WTC11 (cell line): Measurements from ENCODE around the gene PGBD5. TPM values are rescaled to one million over a fixed set of nuclear protein-coding genes. Genes with fewer than 3 reads are reported as not detected.

ENCODE experiments used
- ATAC-seq: fragments of 200-7000 bp; cut with Tn5 transposase; 2 replicates; pipeline ENCODE4 v1.10.0; 2021; ENCODE audit warnings: mild to moderate bottlenecking, moderate library complexity
- CTCF ChIA-PET: fragments of 300-600 bp; sonication (Branson Sonifier 250); formaldehyde crosslinking; loops from one replicate; lab custom pipeline; 2021; ENCODE audit warnings: antibody characterized with exemption; lab: Charles Lee
- POLR2A ChIA-PET: fragments of 350-600 bp; sonication (Branson Sonifier 250); formaldehyde crosslinking; loops from one replicate; lab custom pipeline; 2021; ENCODE audit warnings: antibody characterized with exemption; lab: Charles Lee
- DNase-seq: peaks from one replicate; pipeline ENCODE4 v3.0.0; 2021; ENCODE audit warnings: low spot score
- H3K27ac Mint-ChIP-seq: 2 replicates; pipeline ENCODE4 v1.8.0; 2021; ENCODE audit warnings: mixed read lengths
- H3K27me3 Mint-ChIP-seq: 2 replicates; pipeline ENCODE4 v1.8.0; 2021; ENCODE audit warnings: low read depth, mild to moderate bottlenecking, moderate library complexity, mixed read lengths
- H3K36me3 Mint-ChIP-seq: 2 replicates; pipeline ENCODE4 v1.8.0; 2021; ENCODE audit warnings: mixed read lengths
- H3K4me1 Mint-ChIP-seq: 2 replicates; pipeline ENCODE4 v1.8.0; 2022; ENCODE audit warnings: mixed read lengths
- H3K4me3 Mint-ChIP-seq: 2 replicates; pipeline ENCODE4 v1.8.0; 2021; ENCODE audit warnings: mild to moderate bottlenecking, moderate library complexity, mixed read lengths
- H3K9me3 Mint-ChIP-seq: 2 replicates; pipeline ENCODE4 v1.8.0; 2021; ENCODE audit warnings: mixed read lengths
- ATF1 ChIP-seq: sonication (generic); formaldehyde crosslinking; IDR thresholded peaks from 2 replicates; pipeline ENCODE4 v1.8.1; 2023; ENCODE audit warnings: mild to moderate bottlenecking, moderate library complexity, missing genetic modification reagents
- ATF2 ChIP-seq: sonication (generic); formaldehyde crosslinking; IDR thresholded peaks from 2 replicates; pipeline ENCODE4 v1.8.1; 2022; ENCODE audit warnings: low read depth, missing genetic modification reagents, borderline replicate concordance
- CREB1 ChIP-seq: sonication (generic); formaldehyde crosslinking; IDR thresholded peaks from 2 replicates; pipeline ENCODE4 v1.8.0; 2023; ENCODE audit warnings: mild to moderate bottlenecking, missing genetic modification reagents
- CREM ChIP-seq: sonication (generic); formaldehyde crosslinking; IDR thresholded peaks from 2 replicates; pipeline ENCODE4 v1.8.1; 2022; ENCODE audit warnings: mild to moderate bottlenecking, missing genetic modification reagents, moderate library complexity
- ELF4 ChIP-seq: sonication (generic); formaldehyde crosslinking; IDR thresholded peaks from 2 replicates; pipeline ENCODE4 v1.8.1; 2022; ENCODE audit warnings: low read depth, mild to moderate bottlenecking, moderate library complexity, missing genetic modification reagents
- ERG ChIP-seq: fragments of 250-450 bp; sonication (Bioruptor Pico); IDR thresholded peaks from 2 replicates; pipeline ENCODE4 v1.8.0; 2021; ENCODE audit warnings: mild to moderate bottlenecking
- FOXK1 ChIP-seq: sonication (generic); formaldehyde crosslinking; IDR thresholded peaks from 2 replicates; pipeline ENCODE4 v1.8.0; 2022; ENCODE audit warnings: mild to moderate bottlenecking, moderate library complexity, missing genetic modification reagents
- GABPB1 ChIP-seq: sonication (generic); formaldehyde crosslinking; IDR thresholded peaks from 2 replicates; pipeline ENCODE4 v1.8.1; 2023; ENCODE audit warnings: mild to moderate bottlenecking, missing genetic modification reagents
- JUN ChIP-seq: sonication (generic); formaldehyde crosslinking; IDR thresholded peaks from 2 replicates; pipeline ENCODE4 v1.8.0; 2023; ENCODE audit warnings: mild to moderate bottlenecking, missing genetic modification reagents
- NFE2L1 ChIP-seq: sonication (generic); formaldehyde crosslinking; IDR thresholded peaks from 2 replicates; pipeline ENCODE4 v1.8.1; 2023; ENCODE audit warnings: missing genetic modification reagents
- NFYB ChIP-seq: sonication (generic); formaldehyde crosslinking; conservative IDR thresholded peaks from 2 replicates; pipeline ENCODE4 v1.8.0; 2022; ENCODE audit warnings: low read depth, missing genetic modification reagents
- NR1H2 ChIP-seq: sonication (generic); formaldehyde crosslinking; IDR thresholded peaks from 2 replicates; pipeline ENCODE4 v1.9.0; 2021; ENCODE audit warnings: mild to moderate bottlenecking, moderate library complexity, missing genetic modification reagents
- SOX15 ChIP-seq: fragments of 250-450 bp; sonication (Bioruptor Pico); IDR thresholded peaks from 2 replicates; pipeline ENCODE4 v1.9.0; 2021; ENCODE audit warnings: mild to moderate bottlenecking
- SP1 ChIP-seq: sonication (generic); formaldehyde crosslinking; conservative IDR thresholded peaks from 2 replicates; pipeline ENCODE4 v1.8.1; 2022; ENCODE audit warnings: missing genetic modification reagents
- TEAD1 ChIP-seq: sonication (generic); formaldehyde crosslinking; IDR thresholded peaks from 2 replicates; pipeline ENCODE4 v1.8.0; 2022; ENCODE audit warnings: mild to moderate bottlenecking, missing genetic modification reagents
- TP53 ChIP-seq: sonication (generic); formaldehyde crosslinking; IDR thresholded peaks from 2 replicates; pipeline ENCODE4 v1.8.1; 2023; ENCODE audit warnings: mild to moderate bottlenecking, missing genetic modification reagents
- ZBTB43 ChIP-seq: sonication (generic); formaldehyde crosslinking; IDR thresholded peaks from 2 replicates; pipeline ENCODE4 v1.8.1; 2023; ENCODE audit warnings: mild to moderate bottlenecking, missing genetic modification reagents
- ZNF263 ChIP-seq: sonication (generic); formaldehyde crosslinking; IDR thresholded peaks from 2 replicates; pipeline ENCODE4 v1.8.1; 2022; ENCODE audit warnings: low read depth, mild to moderate bottlenecking, moderate library complexity, missing genetic modification reagents
- ZNF671 ChIP-seq: fragments of 250-450 bp; sonication (Bioruptor Pico); IDR thresholded peaks from 2 replicates; pipeline ENCODE4 v1.8.0; 2021; ENCODE audit warnings: mild to moderate bottlenecking
- total RNA-seq: library from RNA; stranded (reverse); gene quantifications from 3 replicates; pipeline ENCODE4 v1.2.3, GENCODE V29; 2021
- TF ChIP-seq, protein P1 (sequence below): sonication (generic); formaldehyde crosslinking; IDR thresholded peaks from 2 replicates; pipeline ENCODE4 v1.8.0; 2023; ENCODE audit warnings: missing genetic modification reagents, mild to moderate bottlenecking, borderline replicate concordance
- TF ChIP-seq, protein P2 (sequence below): sonication (generic); formaldehyde crosslinking; IDR thresholded peaks from 2 replicates; pipeline ENCODE4 v1.8.0; 2022; ENCODE audit warnings: mild to moderate bottlenecking, missing genetic modification reagents

The PGBD5 gene
- total RNA-seq, 1 experiment from 2014 or later: 23.8 TPM

DNA sequence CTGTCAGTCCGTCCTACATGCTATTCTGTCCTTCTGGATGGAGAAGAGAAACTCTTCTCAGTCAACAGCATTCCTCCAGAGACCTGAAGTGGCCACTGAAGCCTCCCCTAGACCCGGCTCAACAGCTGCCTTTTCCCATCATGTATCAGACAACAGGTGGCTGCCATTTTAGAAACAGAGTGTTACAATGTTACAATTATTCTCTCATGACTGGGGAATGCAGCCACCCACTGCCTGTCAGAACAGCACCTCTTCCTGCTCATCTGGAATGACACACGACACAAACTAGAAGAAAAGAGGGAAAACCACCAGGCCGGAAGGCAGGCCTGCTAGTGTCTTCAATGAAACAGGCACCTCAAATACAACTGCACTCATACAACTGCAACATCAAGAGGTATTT lies 105.3 kb downstream of the PGBD5 start:
- H3K4me1 Mint-ChIP-seq: no peaks in the 10 kb centered on the region
- H3K4me3 Mint-ChIP-seq: no peak overlapping the region
- peaks cover 44% of the 10 kb centered on the region for H3K36me3 Mint-ChIP-seq
- no peak for TF ChIP-seq ATF1 (CRISPR knock-in tag)
- TF ChIP-seq, protein P1, sequence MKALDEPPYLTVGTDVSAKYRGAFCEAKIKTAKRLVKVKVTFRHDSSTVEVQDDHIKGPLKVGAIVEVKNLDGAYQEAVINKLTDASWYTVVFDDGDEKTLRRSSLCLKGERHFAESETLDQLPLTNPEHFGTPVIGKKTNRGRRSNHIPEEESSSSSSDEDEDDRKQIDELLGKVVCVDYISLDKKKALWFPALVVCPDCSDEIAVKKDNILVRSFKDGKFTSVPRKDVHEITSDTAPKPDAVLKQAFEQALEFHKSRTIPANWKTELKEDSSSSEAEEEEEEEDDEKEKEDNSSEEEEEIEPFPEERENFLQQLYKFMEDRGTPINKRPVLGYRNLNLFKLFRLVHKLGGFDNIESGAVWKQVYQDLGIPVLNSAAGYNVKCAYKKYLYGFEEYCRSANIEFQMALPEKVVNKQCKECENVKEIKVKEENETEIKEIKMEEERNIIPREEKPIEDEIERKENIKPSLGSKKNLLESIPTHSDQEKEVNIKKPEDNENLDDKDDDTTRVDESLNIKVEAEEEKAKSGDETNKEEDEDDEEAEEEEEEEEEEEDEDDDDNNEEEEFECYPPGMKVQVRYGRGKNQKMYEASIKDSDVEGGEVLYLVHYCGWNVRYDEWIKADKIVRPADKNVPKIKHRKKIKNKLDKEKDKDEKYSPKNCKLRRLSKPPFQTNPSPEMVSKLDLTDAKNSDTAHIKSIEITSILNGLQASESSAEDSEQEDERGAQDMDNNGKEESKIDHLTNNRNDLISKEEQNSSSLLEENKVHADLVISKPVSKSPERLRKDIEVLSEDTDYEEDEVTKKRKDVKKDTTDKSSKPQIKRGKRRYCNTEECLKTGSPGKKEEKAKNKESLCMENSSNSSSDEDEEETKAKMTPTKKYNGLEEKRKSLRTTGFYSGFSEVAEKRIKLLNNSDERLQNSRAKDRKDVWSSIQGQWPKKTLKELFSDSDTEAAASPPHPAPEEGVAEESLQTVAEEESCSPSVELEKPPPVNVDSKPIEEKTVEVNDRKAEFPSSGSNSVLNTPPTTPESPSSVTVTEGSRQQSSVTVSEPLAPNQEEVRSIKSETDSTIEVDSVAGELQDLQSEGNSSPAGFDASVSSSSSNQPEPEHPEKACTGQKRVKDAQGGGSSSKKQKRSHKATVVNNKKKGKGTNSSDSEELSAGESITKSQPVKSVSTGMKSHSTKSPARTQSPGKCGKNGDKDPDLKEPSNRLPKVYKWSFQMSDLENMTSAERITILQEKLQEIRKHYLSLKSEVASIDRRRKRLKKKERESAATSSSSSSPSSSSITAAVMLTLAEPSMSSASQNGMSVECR (CRISPR knock-in tag): no peak
- no peak for TF ChIP-seq NFYB
- no peak for TF ChIP-seq ZNF263 (CRISPR knock-in tag)
- TF ChIP-seq NR1H2: no peak
- no peak for TF ChIP-seq CREM (CRISPR knock-in tag)
- TF ChIP-seq TP53 (CRISPR knock-in tag): no peak
- no peak for TF ChIP-seq ATF2 (CRISPR knock-in tag)
- CTCF ChIA-PET: no interaction called here
- POLR2A ChIA-PET: no interaction called here
- H3K27me3 Mint-ChIP-seq: no peaks in the 10 kb centered on the region
- H3K9me3 Mint-ChIP-seq: peaks cover 4% of the 10 kb centered on the region; the same call in 1 of the 2 replicates
- ATAC-seq: no peak
- H3K27ac Mint-ChIP-seq: no peak overlapping the region
- DNase-seq: no peak

DNA sequence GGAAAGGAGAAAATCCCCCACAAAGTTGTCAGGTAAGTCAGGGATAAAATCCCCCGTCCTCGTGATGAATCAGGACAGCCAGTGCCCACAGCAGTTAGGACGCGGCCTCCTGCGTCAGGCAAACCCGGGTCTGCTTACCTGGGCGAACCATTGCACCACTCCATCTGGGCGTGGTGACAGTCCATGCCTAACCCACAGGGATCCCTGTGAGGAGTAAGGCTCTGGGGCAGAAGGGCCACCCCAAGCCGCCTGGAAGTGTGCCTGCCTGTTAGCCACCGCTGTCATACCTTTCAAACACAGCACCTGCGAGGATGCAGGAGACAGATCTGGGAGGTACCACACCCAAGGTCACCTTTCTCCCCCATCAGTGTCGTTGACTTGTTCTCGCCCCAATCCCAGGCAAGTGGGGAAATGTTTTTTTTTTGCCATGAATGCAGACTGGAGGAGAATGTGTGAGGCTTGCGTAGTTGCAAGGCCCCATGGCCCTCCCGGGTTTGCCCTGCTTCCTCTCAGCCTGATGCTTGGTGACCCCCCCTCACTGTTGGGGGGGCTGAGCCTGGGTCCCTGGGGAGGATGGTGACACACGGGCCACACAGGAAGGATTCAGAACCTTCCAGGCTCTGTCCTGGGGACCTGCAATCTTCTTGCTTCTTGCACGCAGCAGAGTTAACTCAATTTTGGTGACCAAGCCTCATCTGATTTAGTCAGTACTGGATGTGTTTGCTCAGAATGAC lies 107.0 kb downstream of the PGBD5 start:
- Mint-ChIP-seq H3K27me3 (no peaks in the 10 kb centered on the region), H3K27ac (no peak overlapping the region), H3K36me3 (peaks cover 34% of the 10 kb centered on the region), H3K9me3 (peaks cover 4% of the 10 kb centered on the region; the same call in 1 of the 2 replicates)
- ChIA-PET CTCF (no interaction called here), POLR2A (no interaction called here)
- no peak for DNase-seq
- ATAC-seq: no peak
- TF ChIP-seq JUN (CRISPR knock-in tag) (no peak), SOX15 (CRISPR knock-in tag) (no peak)
- TF ChIP-seq, all 79 proteins: peak for 0
- Mint-ChIP-seq H3K4me3 (no peak overlapping the region), H3K4me1 (no peaks in the 10 kb centered on the region)

- Mint-ChIP-seq H3K9me3 (peaks cover 4% of the 10 kb centered on the region; the same call in 1 of the 2 replicates), H3K36me3 (peaks cover 26% of the 10 kb centered on the region), H3K4me1 (peaks cover under 1% of the 10 kb centered on the region; the same call in 1 of the 2 replicates), H3K27me3 (no peaks in the 10 kb centered on the region), H3K4me3 (no peak overlapping the region), H3K27ac (no peak overlapping the region)
- ChIA-PET CTCF (interaction anchor here (1.3 kb wide), 1 partner anchor 9 kb away, joined by 3 read pairs; no protein-coding TSS in a partner anchor), POLR2A (no interaction called here)
- ATAC-seq: no peak
- DNase-seq: no peak
- TF ChIP-seq NFE2L1 (CRISPR knock-in tag): no peak
- no peak for TF ChIP-seq ZNF671 (CRISPR knock-in tag)
- TF ChIP-seq TEAD1 (CRISPR knock-in tag): no peak
- TF ChIP-seq SP1 (CRISPR knock-in tag): no peak
- TF ChIP-seq ATF1 (CRISPR knock-in tag): no peak
- no peak for TF ChIP-seq ELF4
- no peak for TF ChIP-seq FOXK1 (CRISPR knock-in tag)
- TF ChIP-seq GABPB1 (CRISPR knock-in tag): no peak
- no peak for TF ChIP-seq ERG (CRISPR knock-in tag)
- no peak for TF ChIP-seq ZBTB43 (CRISPR knock-in tag)
- TF ChIP-seq, protein P2, sequence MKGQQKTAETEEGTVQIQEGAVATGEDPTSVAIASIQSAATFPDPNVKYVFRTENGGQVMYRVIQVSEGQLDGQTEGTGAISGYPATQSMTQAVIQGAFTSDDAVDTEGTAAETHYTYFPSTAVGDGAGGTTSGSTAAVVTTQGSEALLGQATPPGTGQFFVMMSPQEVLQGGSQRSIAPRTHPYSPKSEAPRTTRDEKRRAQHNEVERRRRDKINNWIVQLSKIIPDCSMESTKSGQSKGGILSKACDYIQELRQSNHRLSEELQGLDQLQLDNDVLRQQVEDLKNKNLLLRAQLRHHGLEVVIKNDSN (CRISPR knock-in tag): no peak
- TF ChIP-seq CREB1 (CRISPR knock-in tag): no peak
Observed at GRCh38 chr1:230317823-230318819, 108.0 kb downstream of the PGBD5 start.
